H1 (cell line): ENCODE data around the gene AASDHPPT. TPM values are rescaled to one million over a fixed set of nuclear protein-coding genes. Genes with fewer than 3 reads are reported as not detected.

Experiments
- CTCF ChIA-PET: fragments of 300-600 bp; sonication (Branson Sonifier 250); formaldehyde crosslinking; loops from one replicate; lab custom pipeline; 2021; ENCODE audit not compliant: partially characterized antibody; lab: Charles Lee
- POLR2A ChIA-PET: fragments of 300-600 bp; sonication (Branson Sonifier 250); formaldehyde crosslinking; loops from one replicate; lab custom pipeline; 2021; ENCODE audit warnings: inconsistent platforms; ENCODE audit not compliant: partially characterized antibody; lab: Charles Lee
- DNase-seq, 2 experiments: peaks; one replicate each; pipeline versions ENCODE4 v3.0.0 to v3.0.0-alpha.2; 2010 to 2022; ENCODE audit warnings: low spot score in 2 of 2, low read depth in 1 of 2, mixed read lengths in 1 of 2
- FAIRE-seq: peaks from 2 replicates; lab custom pipeline; 2011; peaks lifted over from hg19 to GRCh38; lab: Jason Lieb, UNC
- H2AFZ ChIP-seq: 2 replicates; pipeline ENCODE4 v1.8.1; 2012; ENCODE audit warnings: low read length, inconsistent platforms
- H2AK5ac ChIP-seq: 2 replicates; pipeline ENCODE4 v1.6.1; 2013; ENCODE audit warnings: low read depth, low read length
- H2BK120ac ChIP-seq: replicated peaks from 2 replicates; pipeline ENCODE3; 2013; ENCODE audit warnings: low read depth, low read length, inconsistent platforms
- H2BK12ac ChIP-seq: 2 replicates; pipeline ENCODE4 v1.6.1; 2013; ENCODE audit warnings: low read depth, low read length
- H2BK15ac ChIP-seq: 2 replicates; pipeline ENCODE4 v1.6.1; 2013; ENCODE audit warnings: low read length
- H2BK20ac ChIP-seq: 2 replicates; pipeline ENCODE4 v1.6.1; 2013; ENCODE audit warnings: low read length
- H2BK5ac ChIP-seq: 2 replicates; pipeline ENCODE4 v1.6.1; 2013; ENCODE audit warnings: low read depth, low read length
- H3K14ac ChIP-seq: 2 replicates; pipeline ENCODE4 v1.6.1; 2013; ENCODE audit warnings: inconsistent platforms; ENCODE audit not compliant: insufficient read length
- H3K18ac ChIP-seq: 2 replicates; pipeline ENCODE4 v1.6.1; 2013; ENCODE audit warnings: low read length; ENCODE audit errors: extremely low read depth
- H3K23ac ChIP-seq: 2 replicates; pipeline ENCODE4 v1.6.1; 2013; ENCODE audit warnings: inconsistent platforms; ENCODE audit not compliant: insufficient read length
- H3K23me2 ChIP-seq: 2 replicates; pipeline ENCODE4 v1.6.1; 2013; ENCODE audit warnings: low read depth, low read length
- H3K27ac ChIP-seq: 2 replicates; pipeline ENCODE4 v1.6.1; 2011; ENCODE audit warnings: low read depth, low read length, inconsistent platforms
- H3K27me3 ChIP-seq, 4 experiments: replicated peaks in 1 of 4; 1 replicate in 1 of 4; 2 replicates in 3 of 4; pipeline versions ENCODE4 v1.6.1 to v1.8.1; 2011 to 2013; ENCODE audit warnings: low read length in 3 of 4, mild to moderate bottlenecking in 3 of 4, inconsistent platforms in 2 of 4, mixed read lengths in 2 of 4, moderate library complexity in 1 of 4; ENCODE audit not compliant: control insufficient read depth in 3 of 4, insufficient read depth in 3 of 4; ENCODE audit errors: extremely low read depth in 1 of 4
- H3K36me3 ChIP-seq, 4 experiments: 2 replicates each; pipeline versions ENCODE4 v1.6.1 to v1.8.1; 2011 to 2013; ENCODE audit warnings: mild to moderate bottlenecking in 4 of 4, low read length in 3 of 4, moderate library complexity in 2 of 4, control low read depth in 1 of 4, inconsistent platforms in 1 of 4; ENCODE audit not compliant: insufficient read depth in 4 of 4, control insufficient read depth in 2 of 4
- H3K4ac ChIP-seq: replicated peaks from 2 replicates; pipeline ENCODE3; 2013; ENCODE audit warnings: low read length, low read depth, mixed read lengths, inconsistent platforms; ENCODE audit not compliant: insufficient read length
- H3K4me1 ChIP-seq, 4 experiments: replicated peaks in 1 of 4; 1 replicate in 1 of 4; 2 replicates in 3 of 4; pipeline versions ENCODE4 v1.6.1 to v1.8.1; 2011 to 2013; ENCODE audit warnings: low read length in 3 of 4, inconsistent platforms in 2 of 4, mixed read lengths in 1 of 4; ENCODE audit not compliant: insufficient read depth in 4 of 4, control insufficient read depth in 3 of 4
- H3K4me2 ChIP-seq, 2 experiments: 2 replicates each; pipeline versions ENCODE4 v1.6.1 to v1.8.1; 2011 to 2013; ENCODE audit warnings: low read depth in 2 of 2, low read length in 2 of 2, control low read depth in 1 of 2, inconsistent platforms in 1 of 2, mild to moderate bottlenecking in 1 of 2; ENCODE audit not compliant: insufficient read depth in 1 of 2
- H3K4me3 ChIP-seq, 4 experiments: fragments of 200-600, 300-600 bp in 1 of 4; sonication (generic), shearing (Covaris generic), sonication (Bioruptor Twin) in 1 of 4; 2 replicates each; pipeline versions ENCODE4 v1.5.1 to v1.8.1; 2011 to 2016; ENCODE audit warnings: low read length in 4 of 4, low read depth in 3 of 4, control low read depth in 2 of 4, inconsistent platforms in 2 of 4, mild to moderate bottlenecking in 2 of 4, mixed read lengths in 1 of 4, moderate library complexity in 1 of 4; ENCODE audit not compliant: insufficient read depth in 2 of 4; ENCODE audit errors: extremely low read depth in 1 of 4
- H3K56ac ChIP-seq: replicated peaks from 2 replicates; pipeline ENCODE3; 2013; ENCODE audit warnings: low read depth, mild to moderate bottlenecking, mixed read lengths, low read length, inconsistent platforms; ENCODE audit not compliant: insufficient read length
- H3K79me1 ChIP-seq: 2 replicates; pipeline ENCODE4 v1.6.1; 2013; ENCODE audit warnings: low read depth, low read length, control low read depth
- H3K79me2 ChIP-seq, 2 experiments: 2 replicates each; pipeline versions ENCODE4 v1.6.1 to v1.8.1; 2012 to 2013; ENCODE audit warnings: low read length in 2 of 2, mild to moderate bottlenecking in 2 of 2, inconsistent platforms in 1 of 2; ENCODE audit not compliant: insufficient read depth in 2 of 2, control insufficient read depth in 1 of 2
- H3K9ac ChIP-seq, 4 experiments: replicated peaks in 1 of 4; 1 replicate in 1 of 4; 2 replicates in 3 of 4; pipeline versions ENCODE4 v1.6.1 to v1.8.1; 2011 to 2013; ENCODE audit warnings: low read depth in 3 of 4, low read length in 3 of 4, control low read depth in 2 of 4, mild to moderate bottlenecking in 2 of 4, moderate library complexity in 2 of 4, inconsistent platforms in 1 of 4; ENCODE audit errors: extremely low read depth in 1 of 4
- H3K9me3 ChIP-seq, 2 experiments: 2 replicates each; pipeline versions ENCODE4 v1.6.1 to v1.8.1; 2012 to 2013; ENCODE audit warnings: mild to moderate bottlenecking in 2 of 2, moderate library complexity in 2 of 2, control low read depth in 1 of 2, inconsistent platforms in 1 of 2, low read depth in 1 of 2, low read length in 1 of 2, mixed read lengths in 1 of 2; ENCODE audit not compliant: insufficient read depth in 2 of 2
- H4K20me1 ChIP-seq, 2 experiments: replicated peaks in 1 of 2; 2 replicates each; pipeline versions ENCODE3 to v1.8.1; 2011 to 2013; ENCODE audit warnings: inconsistent platforms in 2 of 2, low read length in 2 of 2, mild to moderate bottlenecking in 1 of 2; ENCODE audit not compliant: insufficient read depth in 2 of 2, control insufficient read depth in 1 of 2
- H4K5ac ChIP-seq: 2 replicates; pipeline ENCODE4 v1.6.1; 2013; ENCODE audit warnings: low read length, low read depth, mixed read lengths, inconsistent platforms; ENCODE audit not compliant: insufficient read length
- H4K8ac ChIP-seq: 2 replicates; pipeline ENCODE4 v1.8.0; 2013; ENCODE audit warnings: mild to moderate bottlenecking, moderate library complexity, low read length, inconsistent platforms; ENCODE audit not compliant: insufficient read depth; ENCODE audit errors: extremely low read depth
- H4K91ac ChIP-seq: replicated peaks from 2 replicates; pipeline ENCODE3; 2013; ENCODE audit warnings: low read length, mixed read lengths, inconsistent platforms; ENCODE audit not compliant: insufficient read length
- CBX8 ChIP-seq: fragments of 300-800, 300-1000 bp; sonication (generic); IDR thresholded peaks from 2 replicates; pipeline ENCODE4 v1.7.1; 2016; ENCODE audit warnings: low read depth, low read length, borderline replicate concordance
- MAFK ChIP-seq: IDR thresholded peaks from 2 replicates; pipeline ENCODE4 v1.6.1; 2012; ENCODE audit warnings: low read depth, mild to moderate bottlenecking, improper control_type of control experiment, low read length
- WGBS, 2 experiments: shearing (Covaris generic) in 1 of 2; methylation state at CpG; one replicate each; pipeline versions ENCODE4 v1.1.6 to v1.1.7; 2013 to 2015; ENCODE audit warnings: low lambda C conversion rate in 2 of 2, mixed read lengths in 2 of 2, inconsistent platforms in 1 of 2, low coverage in 1 of 2, missing lambda C conversion rate in 1 of 2; ENCODE audit not compliant: insufficient replicate concordance in 2 of 2, insufficient coverage in 1 of 2, insufficient read length in 1 of 2; ENCODE audit errors: extremely low coverage in 1 of 2, missing lambda C conversion rate in 1 of 2; 5-methylcytosine and 5-hydroxymethylcytosine counted together
- polyA plus RNA-seq, 7 experiments: library from polyadenylated mRNA; depleted of rRNA in 3 of 7; stranded (reverse) in 5 of 7; unstranded in 2 of 7; fragments of >200 nt in 5 of 7; fragments of 200-250 nt in 2 of 7; gene quantifications; 1 replicate in 5 of 7; 2 replicates in 1 of 7; 4 replicates in 1 of 7; pipeline versions ENCODE4 v1.2.1 to v1.2.3, GENCODE V29; 2011 to 2013; ENCODE audit warnings: missing spikeins in 2 of 7, mixed read lengths in 2 of 7
- total RNA-seq: library from RNA; stranded (reverse); fragmentation: NEBNext Ultra II Directional; extraction: Animal tissue kit (Norgen Biotek cat#: 25700); gene quantifications from 2 replicates; pipeline ENCODE4 v1.2.1, GENCODE V29; 2021

The AASDHPPT gene
- total and polyA plus RNA-seq, 2 of the 8 experiments (the other 6 are each of a cell fraction or from before 2014, with no cell fraction given): 15.7 to 42.2 TPM

DNA sequence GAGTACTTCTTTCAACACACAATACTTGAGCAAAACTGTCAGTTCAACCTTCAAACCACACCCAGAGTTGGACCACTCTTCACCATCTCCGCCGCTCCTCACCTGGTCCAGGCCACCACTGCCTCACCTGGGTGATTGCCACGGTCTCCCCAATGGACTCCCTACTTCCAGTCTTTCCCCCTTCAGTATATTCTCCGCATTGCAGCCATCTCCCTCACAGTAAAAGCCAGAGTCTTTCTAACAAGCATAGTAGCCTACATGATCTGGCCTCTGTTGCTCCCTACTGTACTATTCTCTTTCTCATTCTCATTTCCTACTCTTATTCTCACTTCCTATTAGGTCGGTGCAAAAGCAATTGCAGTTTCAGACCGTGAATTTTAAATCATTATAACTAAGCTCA lies 28.5 kb downstream of the AASDHPPT start:
- Histone ChIP-seq H2BK12ac (no peak overlapping the region), H2AFZ (no peak overlapping the region), H3K9me3 (no peaks in the 10 kb centered on the region), H2BK15ac (no peak overlapping the region), H2BK5ac (no peak overlapping the region), H3K79me1 (no peaks in the 10 kb centered on the region), H3K4ac (no peak overlapping the region), H2BK120ac (no peak overlapping the region), H3K18ac (no peak overlapping the region), H2BK20ac (no peak overlapping the region), H3K23me2 (no peaks in the 10 kb centered on the region), H3K56ac (no peak overlapping the region), H2AK5ac (no peak overlapping the region), H3K4me1 (peaks cover 0 to 5% (median 0%) of the 10 kb centered on the region in 4 experiments; a peak in 2 of 7 replicates), H3K79me2 (no peaks in the 10 kb centered on the region), H3K23ac (no peak overlapping the region), H4K5ac (no peak overlapping the region), H3K27ac (no peak overlapping the region), H3K36me3 (no peaks in the 10 kb centered on the region), H4K91ac (no peak overlapping the region), H3K14ac (no peak overlapping the region), H4K20me1 (no peaks in the 10 kb centered on the region), H3K9ac (no peak overlapping the region), H3K4me2 (no peak overlapping the region), H3K4me3 (no peak overlapping the region), H3K27me3 (no peaks in the 10 kb centered on the region), H4K8ac (no peak overlapping the region)
- TF ChIP-seq MAFK (no peak), CBX8 (no peak)
- 90% methylated on average over 6 of the region's 6 CpGs; no CpG with 5 or more reads in 1 of the 2 experiments for whole genome bisulfite sequencing, 2 experiments
- CTCF ChIA-PET: interaction anchor here (1.1 to 2.0 kb wide), 3 partner anchors 27 to 50 kb away, joined by 3 to 9 read pairs (median 4); no protein-coding TSS in a partner anchor
- DNase-seq: no peak
- FAIRE-seq: no peak
- POLR2A ChIA-PET: no interaction called here
